Measurements from ENCODE around the gene GULP1.

The GULP1 gene

DNA sequence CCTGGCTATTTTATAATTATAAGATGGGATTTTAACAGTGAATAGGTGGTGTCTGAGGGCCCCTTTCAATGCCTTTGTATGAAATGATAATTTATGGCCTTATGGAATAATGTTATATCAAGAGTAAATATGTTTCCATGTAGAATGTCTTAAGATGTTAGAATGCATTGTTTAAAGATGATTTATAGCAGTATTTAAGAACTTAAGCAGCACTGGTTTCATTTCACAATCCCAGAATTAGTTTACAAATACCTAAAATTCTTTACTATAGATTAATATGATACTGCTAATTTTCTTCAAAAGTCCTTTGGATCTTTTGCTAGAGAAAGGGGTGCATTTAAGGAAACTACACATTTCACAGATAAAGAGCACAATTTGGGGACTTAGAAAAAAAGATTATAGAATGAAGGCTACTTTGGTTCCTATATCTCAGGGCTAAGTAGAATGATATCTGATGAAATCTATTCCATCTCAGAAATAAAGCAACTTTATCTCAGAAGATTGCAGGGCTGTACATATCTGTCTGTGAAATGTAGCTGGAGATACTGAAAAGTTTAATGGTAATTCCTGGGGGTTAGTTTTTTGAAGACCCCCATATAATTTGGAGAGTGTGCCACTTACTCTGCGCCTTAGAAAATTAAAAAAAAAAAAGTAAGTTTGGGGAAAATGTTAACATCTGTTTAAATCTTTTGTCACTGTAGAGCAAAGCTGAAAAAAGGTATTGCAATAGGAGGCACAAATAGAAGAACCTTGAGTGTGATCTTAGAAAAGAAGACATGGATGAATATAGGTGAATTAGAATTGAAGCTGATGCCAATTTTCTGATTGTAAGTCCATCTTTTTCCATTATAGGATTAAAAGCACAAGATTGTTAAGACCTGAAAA is 123.4 kb downstream of the GULP1 start:
- DNase-seq (ENCODE audit: low read depth in 2 of 3, low spot score in 1 of 3), result no peak

DNA sequence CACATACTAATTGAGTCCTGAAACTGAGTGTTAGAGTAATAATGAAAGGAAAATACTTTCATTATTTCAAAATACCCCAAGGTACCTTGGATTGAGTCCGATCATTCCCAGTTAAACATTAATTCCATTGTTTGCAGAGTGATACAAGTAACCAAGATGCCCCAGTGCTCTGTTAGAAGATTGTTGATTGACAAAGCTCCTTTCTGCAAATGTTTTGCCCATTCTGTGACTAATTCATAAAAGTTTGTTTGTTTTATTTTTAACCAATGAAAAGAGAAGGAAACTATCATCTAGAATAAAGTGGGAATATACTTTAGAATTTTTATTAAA is 124.0 kb downstream of the GULP1 start:
- DNase-seq (ENCODE audit: low read depth in 2 of 3, low spot score in 1 of 3), result no peak

DNA sequence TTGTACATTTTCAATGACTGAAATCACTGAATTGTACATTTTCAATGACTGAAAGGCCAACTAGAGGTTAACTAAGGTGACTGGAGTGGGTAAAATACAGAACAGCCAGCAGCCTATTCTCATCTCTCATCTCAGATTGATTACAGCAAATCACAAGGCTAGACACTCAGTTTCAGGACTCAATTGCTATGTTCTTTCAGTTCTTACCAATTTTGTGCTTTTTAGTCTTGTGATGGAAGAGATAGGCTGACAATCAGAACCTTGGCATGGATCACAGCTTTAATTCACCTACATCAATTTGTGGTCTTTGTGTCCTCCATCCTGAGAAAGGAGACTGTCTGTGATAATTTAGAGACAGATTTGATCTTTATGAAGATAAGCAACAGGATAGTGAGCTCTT is 124.7 kb downstream of the GULP1 start:
- DNase-seq (ENCODE audit: low read depth in 2 of 3, low spot score in 1 of 3), result no peak

DNA sequence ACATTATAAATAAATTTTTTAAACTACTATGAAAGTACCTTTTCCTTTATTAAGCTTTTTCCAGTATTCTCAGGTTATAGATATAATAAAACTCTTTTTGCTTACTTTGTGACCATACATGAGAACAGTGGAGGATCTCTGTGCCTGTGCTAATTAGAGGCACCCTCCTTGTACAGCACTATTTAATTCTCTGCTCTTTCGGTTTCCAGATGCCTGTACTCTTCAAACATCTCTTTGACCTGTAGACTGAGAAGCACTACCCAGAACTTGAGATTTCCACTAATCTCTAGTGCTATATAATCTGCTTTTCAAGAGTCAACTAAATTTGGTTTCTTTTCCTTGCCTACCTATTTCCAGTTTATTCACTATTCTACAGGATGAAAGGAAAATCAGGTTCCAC is 131.1 kb downstream of the GULP1 start:
- DNase-seq (ENCODE audit: low read depth in 2 of 3, low spot score in 1 of 3), result no peak

DNA sequence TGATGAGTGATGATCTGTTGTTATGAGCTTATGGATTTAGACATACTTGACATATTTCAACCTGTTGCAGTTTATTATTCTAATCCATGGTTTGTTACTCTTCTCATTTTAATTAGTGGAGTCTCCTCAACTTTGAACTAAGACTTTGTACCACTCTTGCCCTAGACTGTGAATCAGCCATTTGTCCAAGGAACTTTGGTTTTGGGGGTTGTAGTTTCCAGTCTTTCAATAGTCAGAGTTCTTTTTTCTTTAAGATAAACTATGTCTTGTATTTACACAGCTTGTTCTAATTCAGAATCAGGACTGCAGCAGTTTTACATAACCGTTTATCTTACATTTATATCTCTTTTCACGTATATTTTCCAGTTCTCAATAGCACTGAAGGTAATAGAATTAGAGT is 133.6 kb downstream of the GULP1 start:
- DNase-seq (ENCODE audit: low read depth in 2 of 3, low spot score in 1 of 3), result no peak

DNA sequence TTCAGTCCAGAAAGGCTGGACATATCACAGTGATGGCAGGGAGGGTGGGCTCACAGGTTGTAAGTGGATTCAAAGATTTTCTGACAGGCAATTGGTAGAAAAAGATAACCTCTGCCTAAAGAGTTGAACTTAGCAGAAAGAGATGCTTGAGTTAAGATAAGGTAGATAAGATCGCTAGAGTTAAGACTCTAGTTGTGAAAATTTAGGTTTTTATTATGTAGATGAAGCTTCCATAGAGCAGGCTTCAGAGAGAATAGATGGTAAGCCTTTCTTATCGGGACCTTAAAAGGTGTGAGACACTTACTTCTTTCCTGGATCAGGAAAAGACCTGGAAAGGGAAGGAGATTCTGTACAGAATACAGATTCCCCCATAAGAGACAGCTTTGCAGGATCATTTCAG is 134.4 kb downstream of the GULP1 start:
- no peak for DNase-seq (ENCODE audit: low read depth in 2 of 3, low spot score in 1 of 3)

DNA sequence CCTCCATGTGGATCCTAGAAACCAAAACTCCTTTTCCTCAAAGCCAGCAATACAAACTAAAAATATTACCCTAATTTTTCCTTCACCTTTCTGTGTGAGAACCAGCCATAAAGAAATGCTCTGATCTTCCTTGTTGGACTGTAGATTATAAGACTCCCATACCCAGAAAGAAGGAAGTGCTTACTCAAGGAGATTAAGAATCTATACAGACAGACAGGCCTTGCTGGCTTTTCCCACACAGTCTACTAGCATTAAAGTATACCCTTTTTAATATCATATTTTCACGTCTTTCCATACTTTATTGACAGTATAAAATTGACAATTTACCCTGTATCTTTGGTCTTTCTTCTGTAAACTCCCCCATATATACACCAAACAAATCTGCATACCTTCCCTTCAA is 139.0 kb downstream of the GULP1 start:
- no peak for DNase-seq (ENCODE audit: low read depth in 2 of 3, low spot score in 1 of 3)

DNA sequence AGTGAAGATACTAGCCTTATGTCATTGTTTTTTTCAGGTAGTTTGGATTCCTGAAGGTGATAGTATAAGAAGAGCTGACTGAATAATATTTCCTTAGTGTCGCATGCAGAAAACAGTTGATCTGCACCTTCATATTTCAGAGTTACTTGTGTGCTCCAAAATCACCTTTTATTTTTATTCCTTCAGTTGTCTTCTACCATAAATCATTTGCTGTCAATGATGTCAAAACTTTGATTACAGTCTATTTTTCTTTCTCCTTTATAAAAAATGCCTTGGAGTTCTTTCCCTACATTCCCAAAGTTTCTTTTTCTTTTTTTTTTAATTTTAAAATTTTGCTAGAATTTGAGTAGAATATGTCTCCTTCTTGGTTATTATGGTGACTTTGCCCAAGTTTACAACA is 142.3 kb downstream of the GULP1 start:
- no peak for DNase-seq (ENCODE audit: low read depth in 2 of 3, low spot score in 1 of 3)

DNA sequence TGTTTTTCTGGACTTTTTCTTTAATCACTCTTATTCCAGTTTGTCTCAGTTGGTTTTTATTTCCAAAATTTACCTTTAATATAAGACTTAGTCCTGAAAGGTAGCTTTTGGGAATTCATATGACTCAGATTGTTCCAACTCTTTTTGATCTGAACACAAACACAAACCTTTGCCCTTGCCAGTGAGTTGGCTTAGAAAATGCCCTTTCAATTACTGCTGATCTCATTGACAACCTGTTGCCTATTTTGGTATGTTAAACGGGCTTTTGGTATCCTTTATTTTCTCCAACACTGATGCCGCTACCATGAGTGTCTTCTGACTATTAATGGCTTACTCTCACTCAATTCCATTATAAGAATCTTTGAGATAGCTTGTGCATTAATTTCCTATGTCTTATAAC is 143.4 kb downstream of the GULP1 start:
- no peak for DNase-seq (ENCODE audit: low read depth in 2 of 3, low spot score in 1 of 3)

DNA sequence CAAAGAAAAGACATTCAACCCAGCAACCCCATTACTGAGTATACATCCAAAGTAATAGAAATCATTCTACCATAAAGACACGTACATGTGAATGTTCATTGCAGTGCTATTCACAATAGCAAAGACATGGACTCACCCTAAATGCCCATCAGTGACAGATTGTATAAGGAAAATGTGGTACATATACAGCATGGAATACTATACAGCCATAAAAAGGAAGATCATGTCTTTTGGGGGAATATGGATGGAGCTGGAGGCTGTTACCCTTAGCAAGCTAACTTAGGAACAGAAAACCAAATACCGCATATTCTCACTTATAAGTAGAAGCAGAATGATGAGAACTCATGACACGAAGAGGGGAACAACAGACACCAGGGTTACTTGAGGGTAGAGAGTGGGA is 145.9 kb downstream of the GULP1 start:
- no peak for DNase-seq (ENCODE audit: low read depth in 2 of 3, low spot score in 1 of 3)

DNA sequence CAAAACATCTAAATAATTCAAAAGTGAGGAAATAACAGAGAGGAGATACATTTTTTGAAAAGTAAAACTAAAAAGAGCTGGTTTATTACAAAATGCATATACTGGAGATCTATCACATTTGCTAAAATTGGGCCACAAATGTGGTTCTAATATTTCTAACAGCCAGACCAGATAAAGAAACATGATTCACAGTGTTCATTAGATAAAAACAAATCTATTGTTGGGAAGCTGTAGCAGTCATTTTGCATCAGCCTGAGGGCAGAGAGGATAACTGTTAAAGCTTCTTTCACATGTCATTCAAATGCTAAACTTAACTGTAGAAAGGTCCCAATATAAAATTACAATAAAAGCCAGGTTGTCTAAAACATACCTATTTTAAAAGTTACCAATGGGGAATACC is 148.3 kb downstream of the GULP1 start:
- no peak for DNase-seq (ENCODE audit: low read depth in 2 of 3, low spot score in 1 of 3)

DNA sequence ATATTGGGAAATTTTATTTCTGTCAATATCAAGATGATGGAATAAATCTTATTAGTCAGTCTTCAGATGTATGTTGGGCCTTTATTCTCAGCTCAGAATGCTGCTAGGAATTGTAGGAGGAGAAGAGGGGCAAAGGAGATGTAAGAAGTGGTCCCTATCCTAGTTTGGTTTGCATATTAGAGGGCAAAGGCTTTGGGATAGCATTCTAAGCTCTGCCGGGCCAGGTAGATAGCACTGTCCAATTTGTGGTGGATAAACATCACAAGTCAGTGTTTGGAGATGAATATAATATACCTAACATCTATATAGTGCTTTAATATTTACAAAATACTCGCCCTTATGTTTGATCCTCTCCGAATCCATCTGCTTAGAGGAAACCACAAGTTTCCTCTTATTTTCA is 149.2 kb downstream of the GULP1 start:
- no peak for DNase-seq (ENCODE audit: low read depth in 2 of 3, low spot score in 1 of 3)

DNA sequence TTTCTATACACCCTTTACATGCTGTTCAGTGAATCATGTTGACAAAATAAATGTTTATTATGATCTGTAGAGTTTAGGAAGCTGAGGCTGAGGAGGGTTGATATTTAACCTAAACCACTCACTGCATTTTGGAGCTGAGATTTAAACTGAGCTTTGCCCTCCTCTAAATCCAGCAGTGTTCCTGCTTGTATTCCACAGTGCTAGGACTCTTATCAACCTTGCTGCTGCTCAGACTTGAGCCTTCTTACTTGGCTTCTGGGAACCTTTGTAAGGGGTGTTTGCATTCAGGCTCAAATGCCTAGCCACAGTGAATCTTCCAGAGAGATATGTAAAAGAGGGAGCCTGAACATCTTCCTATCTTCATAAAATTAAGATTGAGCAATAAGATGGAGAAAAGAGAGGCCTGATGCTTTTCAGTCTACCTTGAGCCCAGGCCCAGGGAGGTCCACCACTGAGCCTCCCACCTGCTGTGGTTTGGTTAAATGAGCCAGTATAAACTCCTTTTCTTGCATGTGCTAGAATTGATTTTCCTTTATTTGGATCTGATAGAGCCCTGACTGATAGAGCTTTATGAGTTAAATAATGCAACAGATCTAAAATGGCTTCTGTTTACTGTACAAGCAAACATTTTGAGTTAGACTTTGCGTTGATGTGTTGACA is 149.7 kb downstream of the GULP1 start:
- DNase-seq (ENCODE audit: low read depth in 2 of 3, low spot score in 1 of 3), result no peak

DNA sequence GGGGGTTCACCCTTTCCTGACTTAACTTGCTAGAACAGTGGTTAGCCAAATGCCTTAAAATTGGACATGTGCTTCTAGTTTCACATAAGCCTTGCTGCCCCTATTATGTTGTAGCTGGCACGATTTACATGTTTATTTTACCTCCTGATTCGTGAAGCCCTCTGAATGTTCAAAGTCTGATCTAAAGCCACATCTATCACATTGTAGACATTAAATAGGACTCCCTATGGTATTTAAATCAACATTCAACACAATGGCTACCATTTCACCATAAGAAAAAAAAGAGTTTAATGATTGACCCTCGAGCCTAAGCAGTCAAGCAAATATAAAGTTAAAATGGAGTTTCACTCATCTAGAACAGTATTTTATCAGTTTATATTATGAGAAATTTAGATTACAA is 151.5 kb downstream of the GULP1 start:
- no peak for DNase-seq (ENCODE audit: low read depth in 2 of 3, low spot score in 1 of 3)

DNA sequence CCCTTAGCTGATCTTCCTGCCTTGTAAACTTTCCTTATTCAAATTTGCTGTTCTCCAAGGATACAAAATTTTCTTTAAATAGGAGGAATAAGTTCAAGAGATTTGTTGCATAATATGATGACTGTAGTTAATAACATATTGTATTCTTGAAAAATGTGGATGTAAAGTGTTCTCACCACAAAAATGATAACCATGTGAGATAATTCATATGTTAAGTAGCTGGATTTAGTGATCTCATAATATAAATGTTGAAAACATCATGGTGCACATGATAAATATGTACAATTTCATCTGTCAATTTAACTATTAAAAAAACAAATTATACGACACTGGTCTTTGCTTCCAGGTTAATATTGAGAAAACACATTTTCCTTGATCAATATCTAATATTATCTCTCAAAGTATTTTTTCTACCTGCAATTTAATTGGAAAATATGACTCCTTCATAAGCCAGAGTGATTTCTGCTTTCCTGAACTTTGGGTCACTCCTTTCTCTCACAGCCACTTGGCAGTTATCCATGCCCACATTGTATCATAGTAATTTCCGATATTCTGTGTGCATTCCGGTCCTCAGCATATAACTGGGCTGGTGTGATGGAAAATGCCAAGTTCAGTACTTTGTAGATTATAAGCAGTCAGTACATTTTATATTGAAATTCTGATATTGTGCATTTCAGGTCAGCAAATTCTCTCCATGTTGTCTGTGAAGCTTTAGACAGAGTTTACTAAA is 152.6 kb downstream of the GULP1 start:
- no peak for DNase-seq (ENCODE audit: low read depth in 2 of 3, low spot score in 1 of 3)

DNA sequence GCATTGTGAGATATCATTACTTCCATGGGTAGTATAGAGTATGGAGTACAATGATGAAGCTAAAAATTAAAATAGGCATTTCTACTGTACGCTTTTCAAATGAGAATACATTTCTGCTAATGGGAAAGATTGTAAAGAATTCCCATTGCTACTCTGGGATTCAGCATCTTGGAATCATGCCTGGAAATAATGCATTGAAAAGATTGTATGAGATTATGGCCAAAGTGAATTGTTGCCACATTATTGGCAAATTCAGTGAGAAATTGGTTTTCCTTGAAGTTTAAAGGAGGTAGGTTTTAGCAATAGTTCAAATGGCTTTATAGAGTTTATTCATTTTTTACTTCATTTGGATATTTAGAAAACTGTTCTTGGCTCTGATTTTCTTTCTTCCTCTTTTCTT is 157.9 kb downstream of the GULP1 start:
- no peak for DNase-seq (ENCODE audit: low read depth in 2 of 3, low spot score in 1 of 3)

DNA sequence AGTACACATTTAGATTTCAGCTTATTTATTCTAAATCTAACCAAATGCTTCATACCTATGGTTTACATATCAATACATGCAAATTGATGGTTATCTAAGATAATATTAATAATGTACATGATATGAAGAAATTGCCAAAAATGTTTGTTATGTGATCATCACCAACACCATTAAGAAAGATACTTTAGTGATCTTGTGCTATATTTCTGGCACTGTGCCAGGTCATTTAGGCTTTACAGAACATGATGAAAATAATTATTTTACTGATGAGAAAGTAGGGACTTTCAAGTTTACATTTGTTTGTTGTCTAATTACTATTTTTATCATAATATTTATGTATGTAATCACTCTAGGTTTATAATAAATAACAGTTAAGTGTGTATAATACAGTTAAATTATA is 158.3 kb downstream of the GULP1 start:
- DNase-seq (ENCODE audit: low read depth in 2 of 3, low spot score in 1 of 3), result no peak

DNA sequence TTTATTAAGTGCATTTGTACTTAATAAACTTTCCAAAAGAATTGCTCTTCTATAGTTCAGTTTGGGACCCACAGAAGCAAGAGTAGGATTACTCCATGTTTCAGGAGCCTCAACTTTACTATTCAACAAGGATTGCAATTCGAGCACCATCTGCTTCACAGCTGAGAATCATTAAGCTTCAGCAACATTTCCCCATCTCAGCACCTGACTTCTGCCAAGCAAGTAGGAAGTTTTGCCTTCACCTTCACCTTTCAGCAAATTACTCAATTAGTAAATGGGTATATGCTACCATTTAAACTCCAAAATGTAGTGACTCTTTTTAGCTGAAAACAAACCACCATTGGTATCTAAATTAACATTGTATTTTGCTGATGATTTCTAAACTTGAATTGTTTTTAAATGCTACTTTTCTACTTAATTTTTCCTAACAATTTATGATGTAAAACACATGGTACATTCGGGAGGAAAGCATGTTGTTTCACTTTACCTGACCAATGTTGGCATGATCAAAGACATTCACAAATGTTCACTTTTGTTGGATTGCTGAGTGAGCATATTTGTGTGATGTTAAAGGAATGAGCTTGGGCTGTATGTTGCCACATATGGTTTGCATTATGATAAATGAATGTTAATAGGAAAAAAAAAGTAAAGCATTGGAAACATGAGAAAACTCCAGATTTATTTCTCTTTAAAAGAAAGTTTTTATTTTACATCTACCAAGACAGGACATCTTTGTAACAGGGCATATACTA is 159.2 kb downstream of the GULP1 start:
- no peak for DNase-seq (ENCODE audit: low read depth in 2 of 3, low spot score in 1 of 3)

DNA sequence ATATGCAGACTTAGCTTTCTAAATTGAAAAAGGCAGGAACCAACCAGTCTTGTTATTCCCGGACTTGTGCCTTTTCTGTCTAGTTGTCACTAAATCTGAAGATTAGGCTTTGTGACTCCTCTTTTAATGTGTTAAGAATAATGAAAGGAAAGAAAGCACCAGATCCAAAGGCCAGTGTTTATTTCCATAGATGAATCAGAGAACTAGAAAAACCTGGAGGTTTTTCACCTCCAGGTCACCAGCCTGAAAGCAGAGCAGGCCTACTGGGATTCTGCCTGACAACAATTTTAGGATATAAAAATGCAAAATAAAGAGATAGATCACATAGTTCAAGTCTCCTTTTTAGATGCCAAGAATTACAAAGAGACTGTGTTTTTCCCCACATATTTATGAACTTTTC is 160.4 kb downstream of the GULP1 start:
- no peak for DNase-seq (ENCODE audit: low read depth in 2 of 3, low spot score in 1 of 3)

DNA sequence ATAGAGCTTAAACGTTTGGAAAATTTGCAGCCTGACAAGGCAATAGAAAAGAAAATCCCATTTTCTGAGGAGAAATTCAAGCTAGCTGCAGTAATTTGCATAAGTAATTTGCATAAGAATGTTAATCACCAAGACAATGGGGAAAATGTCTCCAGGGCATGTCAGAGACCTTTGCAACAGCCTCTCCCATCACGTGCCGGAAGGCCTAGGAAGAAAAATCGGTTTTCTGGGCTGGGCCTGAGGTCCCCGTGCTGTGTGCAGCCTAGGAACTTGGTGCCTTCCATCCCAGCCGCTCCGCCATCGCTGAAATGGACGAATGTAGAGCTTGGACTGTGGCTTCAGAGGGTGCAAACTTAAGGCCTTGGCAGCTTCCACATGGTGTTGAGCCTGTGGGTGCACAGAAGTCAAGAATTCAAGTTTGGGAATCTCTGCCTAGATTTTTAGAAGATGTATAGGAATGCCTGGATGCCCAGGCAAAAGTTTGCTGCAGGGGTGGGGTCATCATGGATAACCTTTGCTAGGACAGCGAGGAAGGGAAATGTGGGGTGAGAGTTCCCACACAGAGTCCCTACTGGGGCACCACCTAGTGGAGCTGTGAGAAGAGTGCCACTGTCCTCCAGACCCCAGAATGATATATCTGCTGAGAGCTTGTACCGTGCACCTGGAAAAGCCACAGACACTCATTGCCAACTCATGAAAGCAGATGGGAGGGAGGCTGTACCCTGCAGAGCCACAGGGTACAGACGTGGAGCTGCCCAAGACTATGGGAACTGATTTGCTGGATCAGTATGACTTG is 164.6 kb downstream of the GULP1 start:
- DNase-seq (ENCODE audit: low read depth in 2 of 3, low spot score in 1 of 3), result no peak

DNA sequence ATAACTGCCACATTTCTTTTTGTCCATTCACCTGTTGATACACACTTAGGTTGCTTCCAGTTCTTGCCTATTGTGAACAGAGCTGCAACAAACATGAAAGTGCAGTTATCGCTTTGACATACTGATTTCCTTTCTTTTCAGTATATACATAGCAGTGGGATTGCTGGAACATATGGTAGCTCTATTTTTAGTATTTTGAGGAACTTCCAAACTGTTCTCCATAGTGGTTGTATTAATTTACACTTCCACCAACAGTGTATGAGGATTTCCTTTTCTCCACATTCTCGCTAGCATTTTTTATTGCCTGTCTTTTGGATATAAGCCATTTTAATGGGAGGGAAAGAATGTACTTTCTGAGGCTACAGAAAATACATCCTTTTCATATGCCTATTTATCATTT is 167.4 kb downstream of the GULP1 start:
- DNase-seq (ENCODE audit: low read depth in 2 of 3, low spot score in 1 of 3), result no peak

All from stimulated activated CD4-positive, alpha-beta T cell treated with anti-CD3 and anti-CD28 coated beads, Interleukin-12 subunit alpha, Interleukin-12 subunit beta, amount 100 ng/mL, for 48 hours (primary cell).